Measurements from ENCODE around the gene HSD17B10.

GRCh38 chrX:53440101-53440500 lies 5.9 kb upstream of the HSD17B10 start:
- TF ChIP-seq POLR2A (IDR thresholded peaks at IDR 0.05) (no peak), CTCF (IDR thresholded peaks at IDR 0.05) (no peak)

All from esophagus squamous epithelium (tissue), 4 donors.